Gastroesophageal sphincter (tissue), 4 donors: ENCODE results near the gene SNED1. TPM values are rescaled to one million over a fixed set of nuclear protein-coding genes. Genes with fewer than 3 reads are reported as not detected.
"Not testable (repeated sequence)": the region's sequence is repeated elsewhere in the genome, so short reads cannot be mapped to it uniquely, and the experiment has no call there.

Experiments
- ATAC-seq: fragments of 150-250 bp; one replicate; pipeline ENCODE4 v1.9.1; 2016; ENCODE audit warnings: mild to moderate bottlenecking, moderate library complexity
- H3K27ac ChIP-seq, 4 donors: fragments of 200-600 bp; sonication (generic) in 3 of 4; 1 replicate in 3 of 4; 2 replicates in 1 of 4; pipeline ENCODE4 v1.5.1; 2016 to 2019
- H3K27me3 ChIP-seq: fragments of 200-600 bp; sonication (generic); one replicate; pipeline ENCODE4 v1.5.1; 2019
- H3K36me3 ChIP-seq, 2 donors: fragments of 200-600 bp; sonication (generic); one replicate each; pipeline ENCODE4 v1.5.1; 2019; ENCODE audit warnings: control low read depth in 1 of 2
- H3K4me1 ChIP-seq, 3 donors: fragments of 200-600 bp; sonication (generic); 1 replicate in 2 of 3; 2 replicates in 1 of 3; pipeline ENCODE4 v1.5.1; 2016 to 2019; ENCODE audit warnings: control low read depth in 2 of 3
- H3K4me3 ChIP-seq, 2 donors: fragments of 200-600 bp; sonication (generic); one replicate each; pipeline ENCODE4 v1.5.1; 2019; ENCODE audit warnings: mild to moderate bottlenecking in 1 of 2, moderate library complexity in 1 of 2
- H3K9me3 ChIP-seq, 3 donors: fragments of 200-600 bp; sonication (generic); one replicate each; pipeline ENCODE4 v1.5.1; 2017 to 2019; ENCODE audit warnings: control low read depth in 2 of 3
- EP300 ChIP-seq: sonication (generic); formaldehyde crosslinking; IDR thresholded peaks from one replicate; pipeline ENCODE4 v1.6.1; 2017; ENCODE audit warnings: antibody characterized with exemption, mild to moderate bottlenecking
- POLR2A ChIP-seq, 2 donors: fragments of 450-650 bp; IDR thresholded peaks; one replicate each; pipeline ENCODE4 v1.6.1; 2017; ENCODE audit warnings: antibody characterized with exemption in 2 of 2, mild to moderate bottlenecking in 2 of 2, moderate library complexity in 1 of 2
- POLR2AphosphoS5 ChIP-seq: sonication (generic); formaldehyde crosslinking; IDR thresholded peaks from one replicate; pipeline ENCODE4 v1.6.1; 2017; ENCODE audit warnings: antibody characterized with exemption
- WGBS, 2 donors: methylation state at CpG; one replicate each; pipeline ENCODE4 v1.1.5; 2018; ENCODE audit warnings: low coverage in 1 of 2; 5-methylcytosine and 5-hydroxymethylcytosine counted together
- total RNA-seq, 4 donors: library from RNA; depleted of rRNA; stranded (reverse); fragments of >200 nt; gene quantifications; one replicate each; pipeline ENCODE4 v1.1.0, GENCODE V29; 2016
- TF ChIP-seq, protein P1 (sequence below), 4 experiments: fragments of 200-600 bp in 2 of 4; fragments of 450-650 bp in 2 of 4; sonication (generic) in 1 of 4; IDR thresholded peaks; one replicate each; pipeline ENCODE4 v1.5.1; 2017 to 2019; ENCODE audit warnings: antibody characterized with exemption in 4 of 4, mild to moderate bottlenecking in 2 of 4, moderate library complexity in 2 of 4

The SNED1 gene
- total RNA-seq, 4 donors from 2014 or later = 8.3 to 29.9 (median 14.6) TPM

- Histone ChIP-seq H3K36me3 (peaks cover 0 to 100% of the 10 kb centered on the region in 2 donors), H3K27me3 (no peaks in the 10 kb centered on the region), H3K4me3 (no peak overlapping the region), H3K27ac (no peak overlapping the region), H3K9me3 (no peaks in the 10 kb centered on the region), H3K4me1 (peaks cover 0 to 4% (median 0%) of the 10 kb centered on the region in 3 donors)
- no peak for ATAC-seq
- TF ChIP-seq, protein P1, sequence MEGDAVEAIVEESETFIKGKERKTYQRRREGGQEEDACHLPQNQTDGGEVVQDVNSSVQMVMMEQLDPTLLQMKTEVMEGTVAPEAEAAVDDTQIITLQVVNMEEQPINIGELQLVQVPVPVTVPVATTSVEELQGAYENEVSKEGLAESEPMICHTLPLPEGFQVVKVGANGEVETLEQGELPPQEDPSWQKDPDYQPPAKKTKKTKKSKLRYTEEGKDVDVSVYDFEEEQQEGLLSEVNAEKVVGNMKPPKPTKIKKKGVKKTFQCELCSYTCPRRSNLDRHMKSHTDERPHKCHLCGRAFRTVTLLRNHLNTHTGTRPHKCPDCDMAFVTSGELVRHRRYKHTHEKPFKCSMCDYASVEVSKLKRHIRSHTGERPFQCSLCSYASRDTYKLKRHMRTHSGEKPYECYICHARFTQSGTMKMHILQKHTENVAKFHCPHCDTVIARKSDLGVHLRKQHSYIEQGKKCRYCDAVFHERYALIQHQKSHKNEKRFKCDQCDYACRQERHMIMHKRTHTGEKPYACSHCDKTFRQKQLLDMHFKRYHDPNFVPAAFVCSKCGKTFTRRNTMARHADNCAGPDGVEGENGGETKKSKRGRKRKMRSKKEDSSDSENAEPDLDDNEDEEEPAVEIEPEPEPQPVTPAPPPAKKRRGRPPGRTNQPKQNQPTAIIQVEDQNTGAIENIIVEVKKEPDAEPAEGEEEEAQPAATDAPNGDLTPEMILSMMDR (IDR thresholded peaks at IDR 0.05) = no peak
- TF ChIP-seq POLR2AphosphoS5 (no peak), EP300 (no peak), POLR2A (IDR thresholded peaks at IDR 0.05) (no peak)
- 46% methylated on average over 9 of the region's 10 CpGs; no CpG with 5 or more reads in 1 of the 2 donors for WGBS, 2 donors
Observed at GRCh38 chr2:241091201-241091600, 92.8 kb downstream of the SNED1 start.

GRCh38 chr2:241091734-241092445, 93.5 kb downstream of the SNED1 start:
- no peaks in the 10 kb centered on the region for H3K9me3 ChIP-seq
- ATAC-seq = no peak
- peaks cover 0 to 100% of the 10 kb centered on the region in 2 donors for H3K36me3 ChIP-seq
- H3K27me3 ChIP-seq = no peaks in the 10 kb centered on the region
- TF ChIP-seq EP300 = no peak
- TF ChIP-seq, protein P1 (IDR thresholded peaks at IDR 0.05) = no peak
- no peak for TF ChIP-seq POLR2AphosphoS5
- no peak for TF ChIP-seq POLR2A (IDR thresholded peaks at IDR 0.05)
- no peak overlapping the region for H3K27ac ChIP-seq
- H3K4me3 ChIP-seq = no peak overlapping the region
- peaks cover 0 to 4% (median 0%) of the 10 kb centered on the region in 3 donors for H3K4me1 ChIP-seq
- WGBS, 2 donors = 78 to 88% methylated on average over 8 to 12 of the region's 22 CpGs

- no peak for TF ChIP-seq EP300
- TF ChIP-seq POLR2AphosphoS5 = no peak
- TF ChIP-seq, protein P1 (IDR thresholded peaks at IDR 0.05) = no peak
- no peak for TF ChIP-seq POLR2A (IDR thresholded peaks at IDR 0.05)
- Histone ChIP-seq H3K27me3 (no peaks in the 10 kb centered on the region), H3K27ac (no peak overlapping the region), H3K4me3 (no peak overlapping the region), H3K36me3 (peaks cover 0 to 100% of the 10 kb centered on the region in 2 donors), H3K4me1 (peaks cover 0 to 4% (median 0%) of the 10 kb centered on the region in 3 donors), H3K9me3 (no peaks in the 10 kb centered on the region)
- 54 to 88% methylated on average over 7 of the region's 8 CpGs for WGBS, 2 donors
- no peak for ATAC-seq
Observed at GRCh38 chr2:241092677-241093076, 94.3 kb downstream of the SNED1 start.

DNA sequence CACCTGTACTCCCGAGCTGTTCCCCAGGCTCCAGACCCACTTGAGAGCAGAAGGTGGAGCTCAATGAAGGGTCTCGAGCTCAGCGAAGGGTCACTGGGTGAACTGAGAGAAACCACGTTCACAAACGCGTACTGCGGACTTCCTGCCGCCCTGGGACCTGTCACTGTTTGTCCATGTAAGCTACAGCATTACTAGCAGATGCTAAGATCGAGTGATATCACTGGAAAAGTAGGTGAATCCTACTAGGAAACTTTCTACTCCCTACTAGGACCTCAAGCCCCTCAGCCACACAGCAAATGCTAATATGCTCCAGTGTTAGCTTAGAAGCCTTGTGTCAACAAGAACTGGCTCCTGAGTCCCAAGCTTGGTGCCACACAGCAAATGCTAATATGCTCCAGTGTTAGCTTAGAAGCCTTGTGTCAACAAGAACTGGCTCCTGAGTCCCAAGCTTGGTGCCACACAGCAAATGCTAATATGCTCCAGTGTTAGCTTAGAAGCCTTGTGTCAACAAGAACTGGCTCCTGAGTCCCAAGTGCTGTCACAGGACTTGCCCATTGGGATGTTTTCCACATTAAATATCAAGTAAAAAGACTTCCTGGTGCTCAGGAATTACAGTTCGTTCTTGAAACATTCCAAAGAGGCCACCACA, 94.8 kb downstream of the SNED1 start:
- H3K27ac ChIP-seq, H3K4me3 ChIP-seq, H3K27me3 ChIP-seq, ATAC-seq, H3K4me1 ChIP-seq, H3K9me3 ChIP-seq: not testable (repeated sequence)
- H3K36me3 ChIP-seq = peaks cover 0 to 100% of the 10 kb centered on the region in 2 donors
- WGBS, 2 donors = 65 to 83% methylated on average over 2 to 10 of the region's 10 CpGs

DNA sequence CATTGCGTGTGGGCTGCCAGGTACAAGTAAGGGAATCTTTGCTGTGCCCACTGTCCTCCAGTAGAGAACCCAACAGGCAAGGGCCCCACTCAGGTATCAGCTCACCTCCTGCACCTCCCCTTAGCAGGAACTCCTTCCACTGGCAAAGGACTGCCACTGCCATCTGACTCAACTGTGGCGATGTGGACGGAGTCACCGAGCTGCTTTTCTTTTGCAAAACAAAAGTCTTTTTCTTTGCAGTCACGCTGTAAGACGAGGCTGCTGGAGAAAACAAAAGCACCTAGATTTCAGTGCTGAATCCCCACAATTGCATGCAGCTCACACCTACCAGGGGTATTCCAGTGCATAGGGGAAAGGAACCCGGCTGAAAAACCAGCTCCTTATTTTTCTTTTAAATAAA, 95.8 kb downstream of the SNED1 start:
- TF ChIP-seq POLR2A (IDR thresholded peaks at IDR 0.05) (no peak), POLR2AphosphoS5 (no peak)
- Histone ChIP-seq H3K27me3 (no peaks in the 10 kb centered on the region), H3K4me1 (peaks cover 0 to 16% (median 0%) of the 10 kb centered on the region in 3 donors), H3K36me3 (peaks cover 0 to 100% of the 10 kb centered on the region in 2 donors), H3K27ac (no peak overlapping the region), H3K4me3 (no peak overlapping the region), H3K9me3 (no peaks in the 10 kb centered on the region)
- no peak for ATAC-seq
- 65 to 70% methylated on average over 3 to 7 of the region's 7 CpGs for WGBS, 2 donors

- Histone ChIP-seq H3K4me3 (no peak overlapping the region), H3K27ac (no peak overlapping the region), H3K4me1 (peaks cover 0 to 22% (median 0%) of the 10 kb centered on the region in 3 donors), H3K27me3 (no peaks in the 10 kb centered on the region), H3K9me3 (no peaks in the 10 kb centered on the region), H3K36me3 (peaks cover 0 to 99% of the 10 kb centered on the region in 2 donors)
- WGBS, 2 donors = 73% methylated on average over 2 of the region's 6 CpGs; no CpG with 5 or more reads in 1 of the 2 donors
- TF ChIP-seq EP300 (no peak), POLR2A (IDR thresholded peaks at IDR 0.05) (no peak), POLR2AphosphoS5 (no peak)
- TF ChIP-seq, protein P1 (IDR thresholded peaks at IDR 0.05) = no peak
- no peak for ATAC-seq
Observed at GRCh38 chr2:241094924-241095420, 96.6 kb downstream of the SNED1 start.
